ENCODE measurements around the gene SRRM3.
"Not testable (repeated sequence)": the region's sequence is repeated elsewhere in the genome, so short reads cannot be mapped to it uniquely, and the experiment has no call there.

The SRRM3 gene

GRCh38 chr7:76291351-76292212, 89.9 kb downstream of the SRRM3 start:
- DNase-seq (ENCODE audit: low spot score), result peak; percentile 84

- DNase-seq (ENCODE audit: low spot score), result no peak
These were observed 90.5 kb downstream of the SRRM3 start for GRCh38 chr7:76292213-76292573.

- not testable (repeated sequence) for DNase-seq (ENCODE audit: low spot score)
These were observed 91.2 kb downstream of the SRRM3 start for GRCh38 chr7:76292911-76293310.

GRCh38 chr7:76293407-76293901, 91.8 kb downstream of the SRRM3 start:
- no peak for DNase-seq (ENCODE audit: low spot score)

DNA sequence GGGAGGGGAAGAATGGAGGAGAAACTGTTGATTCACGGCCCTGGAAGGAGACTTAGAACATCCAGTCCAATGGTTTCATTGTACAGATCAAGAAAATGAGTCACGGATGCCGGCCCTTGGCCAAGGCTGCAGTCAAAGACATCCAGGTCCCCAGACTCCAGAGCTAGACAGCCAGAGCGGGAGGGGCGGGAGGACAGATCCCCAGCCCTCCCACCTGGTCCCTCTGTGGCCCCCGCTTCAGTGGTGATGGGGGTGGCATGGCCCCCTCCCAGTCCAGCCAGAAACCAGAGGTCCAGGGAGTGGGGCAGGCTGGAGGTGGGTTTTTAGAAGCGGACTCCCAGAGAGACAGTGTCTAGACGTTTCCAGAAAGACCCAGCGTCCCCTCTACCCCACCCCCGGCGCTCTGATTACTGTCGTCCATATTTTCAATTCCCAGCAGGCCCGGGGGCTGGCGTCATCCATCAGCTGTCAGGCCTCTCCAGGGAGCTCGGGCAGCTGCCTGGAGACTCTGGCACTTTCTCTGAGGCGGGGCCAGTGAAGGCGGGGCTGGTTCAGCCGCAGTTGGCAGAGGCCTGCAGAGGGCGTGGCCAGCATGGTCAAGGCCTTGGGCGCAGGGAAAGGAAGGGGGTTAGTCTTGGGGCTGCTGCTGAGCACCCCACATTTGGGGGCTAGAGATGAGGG, 92.8 kb downstream of the SRRM3 start:
- DNase-seq (ENCODE audit: low spot score), result no peak

DNA sequence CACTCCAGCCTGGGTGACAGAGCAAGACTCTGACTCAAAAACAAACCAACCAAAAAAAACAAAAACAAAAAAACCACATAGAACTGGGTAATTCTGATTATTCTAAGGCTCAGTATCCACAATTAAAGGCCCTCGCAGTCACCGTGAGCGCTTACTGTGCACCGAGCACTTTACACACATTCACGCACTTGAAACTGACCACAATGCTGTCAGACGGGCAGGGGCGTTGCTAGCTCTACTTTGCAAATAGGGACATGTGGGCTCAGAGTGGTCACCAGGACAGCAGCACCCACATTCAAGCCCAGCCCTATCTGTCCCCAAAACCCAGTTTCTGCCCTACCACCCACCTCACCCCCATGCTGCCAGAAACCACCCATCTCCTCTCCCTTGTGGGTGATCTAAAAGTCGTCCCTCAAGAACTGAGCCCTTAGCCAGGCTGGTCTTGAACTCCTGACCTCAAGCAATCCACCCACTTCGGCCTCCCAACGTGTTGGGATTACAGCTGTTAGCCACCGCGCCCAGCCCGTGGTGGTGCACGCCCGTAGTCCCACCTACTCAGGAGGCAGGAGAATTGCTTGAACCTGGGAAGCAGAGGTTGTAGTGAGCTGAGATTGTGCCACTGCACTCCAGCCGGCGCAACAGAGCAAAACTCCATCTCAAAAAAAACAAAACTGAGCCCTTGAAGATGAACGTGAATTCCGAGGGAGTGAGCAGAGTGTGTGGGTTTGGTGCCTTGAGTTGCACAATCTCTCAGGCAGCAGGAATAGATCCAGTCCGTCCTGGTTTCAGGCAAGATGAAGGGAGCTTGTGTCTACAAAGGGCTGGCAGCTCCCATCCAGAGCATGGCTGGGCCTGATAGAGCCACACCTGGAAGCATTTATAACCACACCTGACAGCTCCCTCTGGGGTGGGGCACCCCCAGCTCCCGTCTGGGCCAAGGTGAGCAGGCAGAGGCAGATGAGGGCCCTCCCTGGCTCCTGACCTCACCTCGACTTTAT, 95.3 kb downstream of the SRRM3 start:
- no peak for DNase-seq (ENCODE audit: low spot score)

DNA sequence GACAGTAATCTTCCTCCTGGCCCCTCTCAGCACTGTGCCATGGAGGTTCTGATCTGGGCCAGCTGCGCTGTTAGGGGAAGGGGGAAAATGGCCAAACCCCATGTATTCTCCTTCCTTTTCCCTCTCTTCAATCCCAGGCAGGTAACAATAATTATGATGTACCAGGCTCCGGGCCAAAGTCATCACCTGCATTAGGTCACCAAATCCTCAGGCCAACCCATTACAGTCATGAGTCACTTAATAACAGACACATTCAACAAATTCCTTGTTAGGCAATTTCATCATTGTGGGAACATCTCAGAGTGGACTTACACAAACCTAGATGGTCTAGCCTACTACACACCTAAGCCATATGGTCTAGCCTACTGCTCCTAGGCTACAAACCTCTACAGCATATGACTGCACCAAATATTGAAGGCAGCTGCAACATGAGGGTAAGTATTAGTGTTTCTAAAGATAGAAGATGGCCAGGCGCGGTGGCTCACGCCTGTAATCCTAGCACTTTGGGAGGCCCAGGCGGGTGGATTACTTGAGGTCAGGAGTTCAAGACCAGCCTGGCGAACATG, 98.6 kb downstream of the SRRM3 start:
- DNase-seq (ENCODE audit: low spot score), result no peak

DNA sequence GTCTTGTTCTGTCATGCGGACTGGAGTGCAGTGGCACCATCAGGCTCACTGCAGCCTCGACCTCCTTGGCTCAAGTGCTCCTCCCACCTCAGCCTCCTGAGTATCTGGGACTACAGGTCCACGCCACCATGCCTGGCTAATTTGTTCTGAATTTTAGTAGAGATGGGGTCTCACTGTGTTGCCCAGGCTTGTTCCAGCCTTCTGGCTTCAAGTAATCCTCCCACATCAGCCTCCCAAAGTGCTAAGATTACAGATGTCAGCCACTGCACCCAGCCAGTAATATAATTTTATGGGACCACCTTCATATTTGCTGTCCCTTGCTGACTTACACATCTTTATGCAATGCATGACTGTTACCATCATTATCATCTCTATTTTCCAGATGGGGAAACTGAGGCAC, 99.3 kb downstream of the SRRM3 start:
- no peak for DNase-seq (ENCODE audit: low spot score)

GRCh38 chr7:76302347-76303201, 100.9 kb downstream of the SRRM3 start, which contains the start of gene HSPB1:
Gene HSPB1 (plus strand): TSS chr7:76302673. CDS start chr7:76302713, 40 bp downstream.
- DNase-seq (ENCODE audit: low spot score), result peak; percentile 72

DNA sequence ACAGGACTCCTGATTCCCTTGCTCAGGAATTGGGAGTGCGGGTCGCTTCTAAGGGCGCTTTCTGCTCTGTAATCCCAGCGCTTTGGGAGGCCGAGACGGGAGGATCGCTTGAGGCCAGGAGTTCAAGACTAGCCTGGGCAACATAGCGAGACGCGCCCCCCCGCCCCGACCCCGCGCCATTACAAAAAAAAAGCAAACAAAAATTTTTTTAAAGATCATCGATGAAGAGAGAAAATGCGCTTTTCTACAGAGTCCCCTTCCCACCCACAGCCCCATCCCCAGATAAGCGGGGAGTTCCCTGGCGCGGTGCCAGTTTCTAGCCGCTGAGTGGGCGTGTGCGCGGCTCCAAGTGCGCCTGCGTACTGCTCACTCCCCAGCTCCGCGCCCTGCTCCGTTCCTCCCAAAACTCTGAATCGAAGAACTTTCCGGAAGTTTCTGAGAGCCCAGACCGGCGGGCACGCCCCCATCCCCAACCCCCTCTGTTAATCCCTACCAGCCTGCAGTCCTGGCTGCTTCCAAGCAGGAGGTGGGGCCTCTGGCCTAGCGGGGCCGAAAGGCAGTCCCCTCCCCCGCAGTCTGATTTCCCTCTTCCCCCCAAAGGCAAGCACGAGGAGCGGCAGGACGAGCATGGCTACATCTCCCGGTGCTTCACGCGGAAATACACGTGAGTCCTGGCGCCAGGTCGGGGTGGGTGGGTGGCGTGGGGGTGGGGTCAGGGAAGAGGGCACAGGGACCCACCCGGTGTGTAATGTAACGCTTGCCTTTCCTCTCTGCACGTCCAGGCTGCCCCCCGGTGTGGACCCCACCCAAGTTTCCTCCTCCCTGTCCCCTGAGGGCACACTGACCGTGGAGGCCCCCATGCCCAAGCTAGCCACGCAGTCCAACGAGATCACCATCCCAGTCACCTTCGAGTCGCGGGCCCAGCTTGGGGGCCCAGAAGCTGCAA, 101.8 kb downstream of the SRRM3 start:
- peak; percentile 77 for DNase-seq (ENCODE audit: low spot score)

- DNase-seq (ENCODE audit: low spot score), result no peak
These were observed 103.2 kb downstream of the SRRM3 start for GRCh38 chr7:76304888-76305375.

DNA sequence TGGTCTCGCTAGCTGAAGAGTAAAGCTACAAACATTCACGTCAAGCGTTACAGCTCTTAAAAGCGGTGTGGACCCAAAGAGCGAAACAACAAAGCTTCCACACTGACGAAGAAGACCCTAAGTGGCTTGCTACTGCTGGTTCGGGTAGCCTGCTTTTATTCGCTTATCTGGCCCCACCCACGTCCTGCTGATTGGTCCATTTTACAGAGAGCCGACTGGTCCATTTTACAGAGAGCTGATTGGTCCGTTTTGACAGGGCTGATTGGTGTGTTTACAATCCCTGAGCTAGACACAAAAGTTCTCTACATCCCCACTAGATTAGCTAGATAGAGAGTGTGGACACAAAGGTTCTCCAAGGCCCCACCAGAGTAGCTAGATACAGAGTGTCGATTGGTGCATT, 107.2 kb downstream of the SRRM3 start:
- DNase-seq (ENCODE audit: low spot score), result not testable (repeated sequence)

GRCh38 chr7:76309341-76310101, 107.8 kb downstream of the SRRM3 start:
- not testable (repeated sequence) for DNase-seq (ENCODE audit: low spot score)

GRCh38 chr7:76310102-76310957, 108.6 kb downstream of the SRRM3 start:
- no peak for DNase-seq (ENCODE audit: low spot score)

DNA sequence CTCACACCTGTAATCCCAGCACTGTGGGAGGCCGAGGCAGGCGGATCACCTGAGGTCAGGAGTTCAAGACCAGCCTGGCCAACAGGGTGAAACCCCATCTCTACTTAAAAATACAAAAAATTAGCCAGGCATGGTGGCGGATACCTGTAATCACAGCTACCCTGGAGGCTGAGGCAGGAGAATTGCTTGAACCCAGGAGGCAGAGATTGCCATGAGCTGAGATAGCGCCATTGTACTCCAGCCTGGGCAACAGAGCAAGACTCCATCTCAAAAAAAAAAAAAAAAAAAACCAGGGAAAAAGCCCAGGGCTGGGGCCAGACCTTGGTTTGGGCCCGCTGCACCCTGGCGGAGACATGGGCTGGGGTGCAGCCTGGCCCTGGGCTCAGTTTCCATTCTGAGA, 110.1 kb downstream of the SRRM3 start:
- not testable (repeated sequence) for DNase-seq (ENCODE audit: low spot score)

DNA sequence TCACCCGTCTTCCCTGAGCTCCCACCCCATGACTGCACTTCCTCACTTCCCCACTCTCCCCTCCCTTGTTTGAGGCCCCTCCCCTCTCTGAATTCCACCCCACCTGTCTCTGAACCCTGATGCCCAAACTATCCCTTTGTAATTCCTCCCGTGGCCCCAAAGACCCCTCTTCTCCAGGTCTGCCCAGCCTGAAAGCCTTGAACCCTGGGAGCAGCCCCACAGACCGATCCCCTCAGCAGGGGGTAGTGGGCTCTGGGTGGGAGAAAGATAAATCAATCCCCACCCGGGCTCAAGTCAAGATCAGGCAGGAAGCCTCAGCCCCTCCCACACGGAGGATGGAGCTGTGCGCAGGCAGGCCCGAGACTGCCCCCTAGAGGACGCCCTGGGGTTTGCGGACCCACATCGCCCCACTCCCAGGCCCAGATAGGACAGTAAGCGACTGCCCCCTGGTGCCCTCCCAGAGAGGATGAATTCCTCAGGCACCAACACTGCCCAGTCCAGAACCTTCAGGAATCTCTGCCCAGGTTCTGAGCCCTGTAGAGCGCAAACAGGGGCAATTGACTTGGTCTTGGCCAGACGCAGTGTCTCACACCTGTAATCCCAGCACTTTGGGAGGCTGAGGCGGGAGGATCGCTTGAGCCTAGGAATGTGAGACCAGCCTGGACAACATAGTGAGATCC, 112.5 kb downstream of the SRRM3 start:
- DNase-seq (ENCODE audit: low spot score), result peak; percentile 97

DNA sequence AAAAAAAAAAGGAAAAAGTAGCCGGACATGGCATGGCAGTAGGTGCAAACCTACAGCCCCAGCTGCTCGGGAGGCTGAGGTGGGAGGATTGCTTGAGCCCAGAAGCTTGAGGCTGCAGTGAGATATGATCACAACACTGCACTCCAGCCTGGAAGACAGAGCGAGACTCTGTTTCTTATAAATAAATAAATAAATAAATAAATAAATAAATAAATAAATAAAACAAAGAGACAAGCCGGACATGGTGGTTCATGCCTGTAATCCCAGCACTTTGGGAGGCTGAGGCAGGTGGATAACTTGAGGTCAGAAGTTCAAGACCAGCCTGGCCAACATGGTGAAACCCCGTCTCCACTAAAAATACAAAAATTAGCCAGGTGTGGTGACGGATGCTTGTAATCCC, 113.0 kb downstream of the SRRM3 start:
- DNase-seq (ENCODE audit: low spot score), result not testable (repeated sequence)
